Colonic mucosa (tissue), 4 donors: ENCODE results near the gene GUCY2C. TPM values are rescaled to one million over a fixed set of nuclear protein-coding genes. Genes with fewer than 3 reads are reported as not detected.

Experiments
- DNase-seq: peaks from one replicate; pipeline ENCODE4 v3.0.0-alpha.2; 2020
- H3K27ac ChIP-seq: fragments of 200-600 bp; one replicate; pipeline ENCODE4 v1.8.0; 2021
- H3K27me3 ChIP-seq: fragments of 200-600 bp; one replicate; pipeline ENCODE4 v1.8.0; 2021
- H3K36me3 ChIP-seq: fragments of 200-600 bp; one replicate; pipeline ENCODE4 v1.8.0; 2021
- H3K4me1 ChIP-seq: fragments of 200-600 bp; one replicate; pipeline ENCODE4 v1.8.0; 2021; ENCODE audit warnings: mild to moderate bottlenecking
- H3K4me3 ChIP-seq: fragments of 200-600 bp; one replicate; pipeline ENCODE4 v1.8.0; 2021
- H3K9ac ChIP-seq, 2 donors: one replicate each; pipeline ENCODE4 v1.7.0; 2013; ENCODE audit warnings: control low read depth in 2 of 2, low read depth in 2 of 2, low read length in 2 of 2
- H3K9me3 ChIP-seq: fragments of 200-600 bp; one replicate; pipeline ENCODE4 v1.8.0; 2021
- intact Hi-C: fragments of 100-400 bp; cut with DNase I; formaldehyde crosslinking; loops from one replicate; pipeline ENCODE4 v1.14.1; 2022
- total RNA-seq, 2 donors: library from RNA; stranded (reverse); fragmentation: NEBNext Ultra II Directional in 1 of 2; extraction: Animal tissue kit (Norgen Biotek cat#: 25700) in 1 of 2; gene quantifications; one replicate each; pipeline ENCODE4 v1.2.1, GENCODE V29; 2021
- TF ChIP-seq, protein P1 (sequence below): fragments of 200-600 bp; IDR thresholded peaks from one replicate; pipeline ENCODE4 v1.8.0; 2022; ENCODE audit warnings: antibody characterized with exemption, mild to moderate bottlenecking
- donor health status: healthy.
- donor health status: DM: no; HTN: no; CAD: no.
- donor health status: DM: no; HTN: no; CAD: no.

Gene GUCY2C
- total RNA-seq, 2 donors from 2014 or later: 52.2 to 74.6 TPM

GRCh38 chr12:14647028-14647750, 49.2 kb downstream of the GUCY2C start:
- Histone ChIP-seq H3K4me3 (no peak overlapping the region), H3K27ac (no peak overlapping the region), H3K9me3 (no peaks in the 10 kb centered on the region), H3K27me3 (no peaks in the 10 kb centered on the region), H3K9ac (no peak overlapping the region), H3K36me3 (no peaks in the 10 kb centered on the region), H3K4me1 (no peaks in the 10 kb centered on the region)
- TF ChIP-seq, protein P1, sequence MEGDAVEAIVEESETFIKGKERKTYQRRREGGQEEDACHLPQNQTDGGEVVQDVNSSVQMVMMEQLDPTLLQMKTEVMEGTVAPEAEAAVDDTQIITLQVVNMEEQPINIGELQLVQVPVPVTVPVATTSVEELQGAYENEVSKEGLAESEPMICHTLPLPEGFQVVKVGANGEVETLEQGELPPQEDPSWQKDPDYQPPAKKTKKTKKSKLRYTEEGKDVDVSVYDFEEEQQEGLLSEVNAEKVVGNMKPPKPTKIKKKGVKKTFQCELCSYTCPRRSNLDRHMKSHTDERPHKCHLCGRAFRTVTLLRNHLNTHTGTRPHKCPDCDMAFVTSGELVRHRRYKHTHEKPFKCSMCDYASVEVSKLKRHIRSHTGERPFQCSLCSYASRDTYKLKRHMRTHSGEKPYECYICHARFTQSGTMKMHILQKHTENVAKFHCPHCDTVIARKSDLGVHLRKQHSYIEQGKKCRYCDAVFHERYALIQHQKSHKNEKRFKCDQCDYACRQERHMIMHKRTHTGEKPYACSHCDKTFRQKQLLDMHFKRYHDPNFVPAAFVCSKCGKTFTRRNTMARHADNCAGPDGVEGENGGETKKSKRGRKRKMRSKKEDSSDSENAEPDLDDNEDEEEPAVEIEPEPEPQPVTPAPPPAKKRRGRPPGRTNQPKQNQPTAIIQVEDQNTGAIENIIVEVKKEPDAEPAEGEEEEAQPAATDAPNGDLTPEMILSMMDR: no peak
- intact Hi-C loops: no loop called here
- DNase-seq: no peak

- no peaks in the 10 kb centered on the region for H3K9me3 ChIP-seq
- no peak for DNase-seq
- no peak overlapping the region for H3K27ac ChIP-seq
- no peaks in the 10 kb centered on the region for H3K4me1 ChIP-seq
- H3K9ac ChIP-seq: no peak overlapping the region
- H3K27me3 ChIP-seq: no peaks in the 10 kb centered on the region
- H3K4me3 ChIP-seq: no peak overlapping the region
- intact Hi-C loops: no loop called here
- H3K36me3 ChIP-seq: no peaks in the 10 kb centered on the region
- TF ChIP-seq, protein P1: no peak
Measured at GRCh38 chr12:14643251-14643650, 53.1 kb downstream of the GUCY2C start.

DNA sequence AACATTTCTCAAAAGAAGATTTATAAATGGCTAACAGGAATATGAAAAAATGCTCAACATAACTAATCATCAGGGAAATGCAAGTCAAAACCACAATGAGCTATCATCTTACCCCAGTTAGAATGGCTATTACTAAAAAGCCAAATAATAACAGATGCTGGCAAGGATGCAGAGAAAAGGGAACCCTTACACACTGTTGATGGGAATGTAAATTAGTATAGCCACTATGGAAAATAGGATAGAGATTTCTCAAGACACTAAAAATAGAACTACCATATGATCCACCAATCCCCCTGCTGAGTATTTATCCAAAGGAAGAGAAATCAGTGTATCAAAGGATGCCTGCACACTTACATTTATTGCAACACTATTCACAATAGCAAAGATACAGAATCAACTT, 58.3 kb downstream of the GUCY2C start:
- Histone ChIP-seq H3K4me1 (no peaks in the 10 kb centered on the region), H3K9ac (no peak overlapping the region), H3K27ac (no peak overlapping the region), H3K9me3 (no peaks in the 10 kb centered on the region), H3K27me3 (no peaks in the 10 kb centered on the region), H3K4me3 (no peak overlapping the region), H3K36me3 (no peaks in the 10 kb centered on the region)
- intact Hi-C loops: no loop called here
- TF ChIP-seq, protein P1: no peak
- no peak for DNase-seq

DNA sequence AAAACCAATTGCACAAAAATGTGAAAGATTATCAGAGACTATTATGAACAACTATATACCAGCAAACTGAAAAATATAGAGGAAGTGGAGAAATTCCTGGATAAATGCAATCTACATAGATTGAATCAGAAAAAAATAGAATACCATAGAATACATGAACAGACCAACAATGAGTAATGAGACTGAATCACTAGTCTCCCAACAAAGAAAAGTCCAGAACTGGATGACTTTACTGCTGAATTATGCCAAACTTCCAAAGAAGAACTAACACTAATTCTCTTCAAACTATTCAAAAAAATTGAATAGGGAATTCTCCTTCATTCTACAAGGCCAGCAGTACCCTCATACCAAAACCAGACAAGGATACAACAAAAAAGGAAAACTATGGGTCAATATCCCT, 60.6 kb downstream of the GUCY2C start:
- Histone ChIP-seq H3K36me3 (no peaks in the 10 kb centered on the region), H3K27ac (no peak overlapping the region), H3K9me3 (no peaks in the 10 kb centered on the region), H3K4me3 (no peak overlapping the region), H3K9ac (no peak overlapping the region), H3K27me3 (no peaks in the 10 kb centered on the region), H3K4me1 (no peaks in the 10 kb centered on the region)
- no peak for DNase-seq
- intact Hi-C loops: no loop called here
- TF ChIP-seq, protein P1: no peak

DNA sequence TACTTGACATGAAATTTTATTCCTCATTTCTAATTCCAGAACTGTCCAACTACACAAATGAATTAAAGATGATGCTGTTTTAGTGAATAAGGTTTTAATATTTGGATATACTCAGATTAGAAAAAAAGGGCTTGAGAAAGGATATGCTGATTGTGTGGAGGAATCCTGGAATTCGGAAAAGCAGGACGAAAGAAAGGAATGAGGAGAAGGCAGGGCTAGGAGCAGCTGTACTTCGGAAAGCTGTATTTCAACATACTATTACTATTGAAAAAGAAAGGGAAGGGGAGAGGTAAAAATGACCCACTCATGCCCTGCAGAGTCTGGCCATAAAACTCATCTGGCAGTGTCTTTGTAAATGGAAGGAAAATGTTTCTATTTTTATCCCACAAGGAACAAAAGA, 65.6 kb downstream of the GUCY2C start:
- no peak for DNase-seq
- Histone ChIP-seq H3K9me3 (no peaks in the 10 kb centered on the region), H3K27me3 (no peaks in the 10 kb centered on the region), H3K4me1 (no peaks in the 10 kb centered on the region), H3K9ac (no peak overlapping the region), H3K27ac (no peak overlapping the region), H3K4me3 (no peak overlapping the region), H3K36me3 (no peaks in the 10 kb centered on the region)
- TF ChIP-seq, protein P1: no peak
- intact Hi-C loops: no loop called here
